ENCODE results near the gene OR10AD1.
A peak's percentile ranks its signal among the peaks of the same experiment; 100 is the strongest.

The OR10AD1 gene

GRCh38 chr12:48183876-48184548, 19.1 kb downstream of the OR10AD1 start:
- DNase-seq, result no peak
- Mint-ChIP-seq H3K4me1 (peaks cover 30 to 33% of the 10 kb centered on the region in 2 donors), H3K4me3 (peak overlapping the region; percentile 95 to 96), H3K36me3 (peaks cover 0 to 3% of the 10 kb centered on the region in 2 donors), H3K27me3 (peaks cover 30 to 43% of the 10 kb centered on the region in 2 donors), H3K9me3 (no peaks in the 10 kb centered on the region), H3K27ac (no peak overlapping the region)
- peak; percentile 3 to 5 for ATAC-seq (replicated peaks)

- peak; percentile 58 for DNase-seq
- Mint-ChIP-seq H3K36me3 (peaks cover 0 to 3% of the 10 kb centered on the region in 2 donors), H3K4me1 (peaks cover 30 to 33% of the 10 kb centered on the region in 2 donors), H3K4me3 (peak within 1 kb of the TSS; percentile 95 to 96), H3K9me3 (no peaks in the 10 kb centered on the region), H3K27ac (peak within 1 kb of the TSS; percentile 87), H3K27me3 (peaks cover 35 to 50% of the 10 kb centered on the region in 2 donors)
- ATAC-seq (replicated peaks), result peak; percentile 67 to 79
Measured at GRCh38 chr12:48183091-48183875, 19.8 kb downstream of the OR10AD1 start, which contains the start of gene CCDC184. CCDC184 (plus strand) TSS chr12:48183644; CDS start chr12:48184123, 479 bp downstream.

GRCh38 chr12:48182631-48183030, 20.5 kb downstream of the OR10AD1 start:
- peaks cover 35 to 50% of the 10 kb centered on the region in 2 donors for H3K27me3 Mint-ChIP-seq
- peaks cover 30 to 33% of the 10 kb centered on the region in 2 donors for H3K4me1 Mint-ChIP-seq
- H3K27ac Mint-ChIP-seq, result peak overlapping the region; percentile 10
- DNase-seq (no peak), ATAC-seq (replicated peaks) (peak in 1 of 2 donors; percentile 22)
- H3K4me3 Mint-ChIP-seq, result peak overlapping the region; percentile 95 to 96
- H3K36me3 Mint-ChIP-seq, result peaks cover 0 to 3% of the 10 kb centered on the region in 2 donors
- no peaks in the 10 kb centered on the region for H3K9me3 Mint-ChIP-seq

- H3K27ac Mint-ChIP-seq, result no peak overlapping the region
- no peaks in the 10 kb centered on the region for H3K36me3 Mint-ChIP-seq
- H3K9me3 Mint-ChIP-seq, result no peaks in the 10 kb centered on the region
- DNase-seq (no peak), ATAC-seq (replicated peaks) (no peak)
- H3K4me1 Mint-ChIP-seq, result peaks cover 24 to 27% of the 10 kb centered on the region in 2 donors
- peaks cover 30 to 44% of the 10 kb centered on the region in 2 donors for H3K27me3 Mint-ChIP-seq
- H3K4me3 Mint-ChIP-seq, result no peak overlapping the region
Measured at GRCh38 chr12:48180857-48181495, 22.1 kb downstream of the OR10AD1 start.

- H3K9me3 Mint-ChIP-seq, result no peaks in the 10 kb centered on the region
- ATAC-seq (replicated peaks) (no peak), DNase-seq (no peak)
- no peaks in the 10 kb centered on the region for H3K36me3 Mint-ChIP-seq
- H3K4me1 Mint-ChIP-seq, result peaks cover 19 to 21% of the 10 kb centered on the region in 2 donors
- H3K27me3 Mint-ChIP-seq, result peaks cover 25 to 39% of the 10 kb centered on the region in 2 donors
- no peak overlapping the region for H3K27ac Mint-ChIP-seq
- H3K4me3 Mint-ChIP-seq, result no peak overlapping the region
Measured at GRCh38 chr12:48180424-48180823, 22.7 kb downstream of the OR10AD1 start.

GRCh38 chr12:48179466-48179865, 23.6 kb downstream of the OR10AD1 start:
- H3K36me3 Mint-ChIP-seq, result no peaks in the 10 kb centered on the region
- no peaks in the 10 kb centered on the region for H3K9me3 Mint-ChIP-seq
- H3K4me3 Mint-ChIP-seq, result no peak overlapping the region
- peaks cover 9 to 14% of the 10 kb centered on the region in 2 donors for H3K4me1 Mint-ChIP-seq
- H3K27me3 Mint-ChIP-seq, result peaks cover 22 to 34% of the 10 kb centered on the region in 2 donors
- DNase-seq (no peak), ATAC-seq (replicated peaks) (no peak)
- no peak overlapping the region for H3K27ac Mint-ChIP-seq

- no peak for ATAC-seq (replicated peaks)
- no peaks in the 10 kb centered on the region for H3K36me3 Mint-ChIP-seq
- no peak for DNase-seq
- no peak overlapping the region for H3K4me3 Mint-ChIP-seq
- H3K9me3 Mint-ChIP-seq, result no peaks in the 10 kb centered on the region
- peaks cover 17 to 29% of the 10 kb centered on the region in 2 donors for H3K27me3 Mint-ChIP-seq
- no peak overlapping the region for H3K27ac Mint-ChIP-seq
- peaks cover 4 to 8% of the 10 kb centered on the region in 2 donors for H3K4me1 Mint-ChIP-seq
Measured at GRCh38 chr12:48177982-48178381, 25.1 kb downstream of the OR10AD1 start.

GRCh38 chr12:48176417-48176751, 26.7 kb downstream of the OR10AD1 start:
- H3K36me3 Mint-ChIP-seq, result no peaks in the 10 kb centered on the region
- DNase-seq (no peak), ATAC-seq (replicated peaks) (no peak)
- no peak overlapping the region for H3K4me3 Mint-ChIP-seq
- peaks cover 17 to 29% of the 10 kb centered on the region in 2 donors for H3K27me3 Mint-ChIP-seq
- no peaks in the 10 kb centered on the region for H3K9me3 Mint-ChIP-seq
- no peak overlapping the region for H3K27ac Mint-ChIP-seq
- H3K4me1 Mint-ChIP-seq, result peaks cover 0 to 3% of the 10 kb centered on the region in 2 donors

GRCh38 chr12:48175613-48176416, 27.3 kb downstream of the OR10AD1 start:
- H3K4me3 Mint-ChIP-seq, result no peak overlapping the region
- H3K4me1 Mint-ChIP-seq, result no peaks in the 10 kb centered on the region
- no peaks in the 10 kb centered on the region for H3K36me3 Mint-ChIP-seq
- ATAC-seq (replicated peaks) (no peak), DNase-seq (no peak)
- H3K27ac Mint-ChIP-seq, result no peak overlapping the region
- peaks cover 13 to 24% of the 10 kb centered on the region in 2 donors for H3K27me3 Mint-ChIP-seq
- no peaks in the 10 kb centered on the region for H3K9me3 Mint-ChIP-seq

GRCh38 chr12:48169011-48169410, 34.1 kb downstream of the OR10AD1 start:
- H3K4me1 Mint-ChIP-seq, result no peaks in the 10 kb centered on the region
- peaks cover 8 to 12% of the 10 kb centered on the region in 2 donors for H3K27me3 Mint-ChIP-seq
- DNase-seq (no peak), ATAC-seq (replicated peaks) (no peak)
- no peak overlapping the region for H3K27ac Mint-ChIP-seq
- H3K36me3 Mint-ChIP-seq, result no peaks in the 10 kb centered on the region
- no peak overlapping the region for H3K4me3 Mint-ChIP-seq
- H3K9me3 Mint-ChIP-seq, result no peaks in the 10 kb centered on the region

GRCh38 chr12:48165089-48165981, 37.8 kb downstream of the OR10AD1 start:
- H3K4me3 Mint-ChIP-seq, result no peak overlapping the region
- no peaks in the 10 kb centered on the region for H3K9me3 Mint-ChIP-seq
- no peaks in the 10 kb centered on the region for H3K4me1 Mint-ChIP-seq
- H3K27ac Mint-ChIP-seq, result no peak overlapping the region
- no peaks in the 10 kb centered on the region for H3K36me3 Mint-ChIP-seq
- DNase-seq (no peak), ATAC-seq (replicated peaks) (peak; percentile 67 to 76)
- peaks cover 18 to 24% of the 10 kb centered on the region in 2 donors for H3K27me3 Mint-ChIP-seq

- no peaks in the 10 kb centered on the region for H3K4me1 Mint-ChIP-seq
- ATAC-seq (replicated peaks), result no peak
- no peak overlapping the region for H3K27ac Mint-ChIP-seq
- H3K4me3 Mint-ChIP-seq, result no peak overlapping the region
- H3K36me3 Mint-ChIP-seq, result no peaks in the 10 kb centered on the region
- DNase-seq, result no peak
- H3K27me3 Mint-ChIP-seq, result peaks cover 18 to 24% of the 10 kb centered on the region in 2 donors
- no peaks in the 10 kb centered on the region for H3K9me3 Mint-ChIP-seq
Measured at GRCh38 chr12:48164451-48164850, 38.6 kb downstream of the OR10AD1 start.

- H3K27ac Mint-ChIP-seq, result no peak overlapping the region
- no peak overlapping the region for H3K4me3 Mint-ChIP-seq
- no peak for DNase-seq
- H3K36me3 Mint-ChIP-seq, result no peaks in the 10 kb centered on the region
- peaks cover 0 to 3% of the 10 kb centered on the region in 2 donors for H3K4me1 Mint-ChIP-seq
- H3K27me3 Mint-ChIP-seq, result peaks cover 18 to 21% of the 10 kb centered on the region in 2 donors
- H3K9me3 Mint-ChIP-seq, result no peaks in the 10 kb centered on the region
- ATAC-seq (replicated peaks), result no peak
Measured at GRCh38 chr12:48163150-48163747, 39.8 kb downstream of the OR10AD1 start.

Data from stimulated activated naive B cell treated with anti-CD40 and anti-IgM and Interleukin-4, amounts not matched to agents 10 μg/mL and 1 μg/mL and 100 μg/mL, for 72 hours (primary cell).